HEK293 (cell line): ENCODE results near the gene PARPBP.
"Not testable (repeated sequence)": the region's sequence is repeated elsewhere in the genome, so short reads cannot be mapped to it uniquely, and the experiment has no call there.

Experiments used
- CTCF ChIA-PET: fragments of 350-600 bp; formaldehyde crosslinking; extraction: SDS; loops from one replicate; lab custom pipeline; 2021; ENCODE audit warnings: antibody characterized with exemption; lab: Yijun Ruan, JAX
- POLR2A ChIA-PET: fragments of 300-600 bp; formaldehyde crosslinking; extraction: SDS; loops from one replicate; lab custom pipeline; 2020; ENCODE audit warnings: antibody characterized with exemption, inconsistent platforms; lab: Yijun Ruan, JAX
- H3K27ac ChIP-seq: fragments of 200-500 bp; sonication (Bioruptor generic); 2 replicates; pipeline ENCODE4 v1.5.1; 2014; ENCODE audit warnings: low read depth, low read length, control low read depth, inconsistent platforms; ENCODE audit errors: extremely low read depth
- H3K36me3 ChIP-seq, 2 experiments: fragments of 200-500 bp in 1 of 2; sonication (Bioruptor generic) in 1 of 2; 1 replicate in 1 of 2; 2 replicates in 1 of 2; pipeline ENCODE4 v1.5.1; 2014 to 2017; ENCODE audit warnings: inconsistent platforms in 2 of 2, low read length in 2 of 2; ENCODE audit not compliant: control insufficient read depth in 2 of 2, insufficient read depth in 1 of 2
- H3K4me1 ChIP-seq: fragments of 200-500 bp; sonication (Bioruptor generic); 2 replicates; pipeline ENCODE4 v1.5.1; 2014; ENCODE audit warnings: mild to moderate bottlenecking, low read length, inconsistent platforms; ENCODE audit not compliant: control insufficient read depth, insufficient read depth
- H3K4me3 ChIP-seq: 2 replicates; pipeline ENCODE4 v1.5.1; 2011; ENCODE audit warnings: low read depth, mild to moderate bottlenecking, control low read depth, low read length, moderate library complexity
- H3K9me3 ChIP-seq: fragments of 200-500 bp; sonication (Bioruptor generic); 2 replicates; pipeline ENCODE4 v1.5.1; 2014; ENCODE audit warnings: low read depth, low read length, inconsistent platforms; ENCODE audit not compliant: control insufficient read depth, insufficient read depth
- EGR2 ChIP-seq: fragments of 450-650 bp; formaldehyde crosslinking; IDR thresholded peaks from 2 replicates; pipeline ENCODE4 v1.5.1; 2016; ENCODE audit warnings: low read depth, missing biosample characterization, missing genetic modification characterization
- MZF1 ChIP-seq: fragments of 450-650 bp; formaldehyde crosslinking; IDR thresholded peaks from 2 replicates; pipeline ENCODE4 v1.5.1; 2017; ENCODE audit warnings: missing biosample characterization, missing genetic modification characterization, borderline replicate concordance
- SCRT1 ChIP-seq: fragments of 450-650 bp; formaldehyde crosslinking; IDR thresholded peaks from 2 replicates; pipeline ENCODE4 v1.5.1; 2016; ENCODE audit warnings: missing biosample characterization, missing genetic modification characterization, borderline replicate concordance
- SP2 ChIP-seq: fragments of 450-650 bp; formaldehyde crosslinking; IDR thresholded peaks from 2 replicates; pipeline ENCODE4 v1.5.1; 2016; ENCODE audit warnings: missing biosample characterization, missing genetic modification characterization
- TRIM28 ChIP-seq: IDR thresholded peaks from 2 replicates; pipeline ENCODE4 v1.6.1; 2011; ENCODE audit warnings: low read length, control low read depth, borderline replicate concordance
- ZNF146 ChIP-seq: fragments of 450-650 bp; formaldehyde crosslinking; IDR thresholded peaks from 2 replicates; pipeline ENCODE4 v1.5.1; 2016; ENCODE audit warnings: missing biosample characterization, missing genetic modification characterization
- ZNF174 ChIP-seq: fragments of 450-650 bp; formaldehyde crosslinking; IDR thresholded peaks from 2 replicates; pipeline ENCODE4 v1.5.0; 2017; ENCODE audit warnings: missing biosample characterization, mild to moderate bottlenecking, missing genetic modification characterization
- ZNF23 ChIP-seq: fragments of 450-650 bp; formaldehyde crosslinking; IDR thresholded peaks from 2 replicates; pipeline ENCODE4 v1.5.1; 2016; ENCODE audit warnings: missing biosample characterization, missing genetic modification characterization, borderline replicate concordance
- ZNF292 ChIP-seq: fragments of 450-650 bp; formaldehyde crosslinking; IDR thresholded peaks from 2 replicates; pipeline ENCODE4 v1.5.1; 2016; ENCODE audit warnings: low read depth, missing biosample characterization, missing genetic modification characterization, borderline replicate concordance
- ZNF37A ChIP-seq: fragments of 450-650 bp; IDR thresholded peaks from 2 replicates; pipeline ENCODE4 v1.5.1; 2018; ENCODE audit warnings: missing biosample characterization, missing genetic modification characterization
- ZNF391 ChIP-seq: fragments of 450-650 bp; formaldehyde crosslinking; IDR thresholded peaks from 2 replicates; pipeline ENCODE4 v1.5.1; 2016; ENCODE audit warnings: low read depth, missing biosample characterization, missing genetic modification characterization, borderline replicate concordance
- ZNF514 ChIP-seq: fragments of 450-650 bp; formaldehyde crosslinking; IDR thresholded peaks from 2 replicates; pipeline ENCODE4 v1.5.1; 2016; ENCODE audit warnings: missing biosample characterization, missing genetic modification characterization
- ZNF561 ChIP-seq: fragments of 450-650 bp; IDR thresholded peaks from 2 replicates; pipeline ENCODE4 v1.5.1; 2018; ENCODE audit warnings: missing biosample characterization, missing genetic modification characterization, borderline replicate concordance
- ZNF580 ChIP-seq: fragments of 450-650 bp; formaldehyde crosslinking; IDR thresholded peaks from 2 replicates; pipeline ENCODE4 v1.5.1; 2016; ENCODE audit warnings: missing biosample characterization, missing genetic modification characterization
- ZNF610 ChIP-seq: fragments of 450-650 bp; formaldehyde crosslinking; IDR thresholded peaks from 2 replicates; pipeline ENCODE4 v1.5.1; 2016; ENCODE audit warnings: missing biosample characterization, missing genetic modification characterization, borderline replicate concordance
- ZNF623 ChIP-seq: fragments of 450-650 bp; formaldehyde crosslinking; IDR thresholded peaks from 2 replicates; pipeline ENCODE4 v1.5.1; 2016; ENCODE audit warnings: missing biosample characterization, missing genetic modification characterization
- ZNF843 ChIP-seq: fragments of 450-650 bp; formaldehyde crosslinking; IDR thresholded peaks from 2 replicates; pipeline ENCODE4 v1.5.1; 2016; ENCODE audit warnings: missing biosample characterization, missing genetic modification characterization

Gene PARPBP

DNA sequence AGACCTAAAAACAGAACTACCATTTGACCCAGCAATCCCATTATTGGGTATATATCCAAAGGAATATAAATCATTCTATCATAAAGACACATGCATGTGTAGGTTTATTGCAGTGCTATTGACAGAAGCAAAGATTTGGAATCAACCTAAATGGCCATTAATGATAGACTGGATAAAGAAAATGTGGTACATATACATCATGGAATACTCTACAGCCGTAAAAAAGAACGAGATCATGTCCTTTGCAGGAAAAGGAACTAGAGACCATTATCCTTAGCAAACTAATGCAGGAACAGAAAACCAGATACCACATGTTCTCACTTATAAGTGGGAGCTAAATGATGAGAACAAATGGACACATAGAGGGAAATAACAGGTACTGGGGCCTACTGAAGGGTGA is 11.5 kb downstream of the PARPBP start:
- CTCF ChIA-PET, H3K4me3 ChIP-seq, POLR2A ChIA-PET, H3K4me1 ChIP-seq, H3K27ac ChIP-seq, H3K9me3 ChIP-seq: not testable (repeated sequence)
- TF ChIP-seq ZNF146 (tag by site-specific recombination): peak; percentile 87
- 0 out of 2 replicates have a peak, but pooled peaks have one; percentile 11 for TF ChIP-seq ZNF580
- H3K36me3 ChIP-seq: peaks cover 24 to 40% of the 10 kb centered on the region in 2 experiments

- H3K36me3 ChIP-seq: peaks cover 7 to 12% of the 10 kb centered on the region in 2 experiments; a peak in 2 of 3 replicates
- H3K9me3 ChIP-seq, CTCF ChIA-PET, H3K4me3 ChIP-seq, POLR2A ChIA-PET, H3K4me1 ChIP-seq, H3K27ac ChIP-seq: not testable (repeated sequence)
- TF ChIP-seq ZNF146 (tag by site-specific recombination): peak; percentile 91
These were observed 17.6 kb downstream of the PARPBP start for GRCh38 chr12:102137619-102138018.

- H3K9me3 ChIP-seq, H3K36me3 ChIP-seq, CTCF ChIA-PET, H3K4me3 ChIP-seq, H3K27ac ChIP-seq, POLR2A ChIA-PET, H3K4me1 ChIP-seq: not testable (repeated sequence)
These were observed 22.9 kb downstream of the PARPBP start for GRCh38 chr12:102142866-102143373.

DNA sequence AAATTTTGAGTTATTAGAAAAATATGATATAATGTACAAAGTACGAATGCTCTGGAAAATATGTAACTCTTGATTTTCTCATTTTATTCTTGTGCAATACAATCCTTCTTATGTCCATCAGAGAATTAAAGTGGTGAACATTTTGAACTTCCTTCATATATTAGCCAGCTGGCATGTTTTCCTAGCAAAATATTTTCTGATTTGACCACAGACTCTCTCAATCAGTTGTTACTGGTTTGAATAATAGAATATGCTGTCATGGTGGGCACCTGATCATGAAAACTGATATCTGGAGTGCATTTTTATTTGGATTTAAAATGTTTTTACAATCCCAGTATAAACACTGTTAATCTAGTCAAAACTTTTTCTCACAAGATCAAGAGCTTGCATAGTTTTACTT is 24.2 kb downstream of the PARPBP start:
- no peak for TF ChIP-seq ZNF23
- TF ChIP-seq ZNF623 (tag by site-specific recombination): no peak
- TF ChIP-seq ZNF292 (tag by site-specific recombination): no peak
- no peak for TF ChIP-seq ZNF561 (tag by site-specific recombination)
- TF ChIP-seq SCRT1: no peak
- TF ChIP-seq MZF1 (tag by site-specific recombination): no peak
- TF ChIP-seq EGR2 (tag by site-specific recombination): no peak
- TF ChIP-seq SP2 (tag by site-specific recombination): no peak
- no peak for TF ChIP-seq ZNF610
- TF ChIP-seq TRIM28: no peak
- TF ChIP-seq ZNF843 (tag by site-specific recombination): no peak
- no peak for TF ChIP-seq ZNF514 (tag by site-specific recombination)
- TF ChIP-seq ZNF37A (tag by site-specific recombination): no peak
- no peak for TF ChIP-seq ZNF174 (tag by site-specific recombination)
- no peak for TF ChIP-seq ZNF391 (tag by site-specific recombination)
- H3K4me3 ChIP-seq: no peak overlapping the region
- peaks cover 0 to 3% of the 10 kb centered on the region in 2 experiments; a peak in 1 of 3 replicates for H3K36me3 ChIP-seq
- ChIA-PET CTCF (no interaction called here), POLR2A (no interaction called here)
- no peak overlapping the region for H3K27ac ChIP-seq
- H3K9me3 ChIP-seq: no peaks in the 10 kb centered on the region
- peaks cover 8% of the 10 kb centered on the region for H3K4me1 ChIP-seq
